Lung (tissue), 12 donors: ENCODE results near the gene CDH4. TPM values are rescaled to one million over a fixed set of nuclear protein-coding genes. Genes with fewer than 3 reads are reported as not detected.

Experiments
- ATAC-seq: fragments of 200-7000 bp; cut with Tn5 transposase; one replicate; pipeline ENCODE4 v1.9.1; 2020; ENCODE audit warnings: moderate number of reproducible peaks; ENCODE audit not compliant: insufficient read depth, low FRiP score
- DNase-seq, 3 donors: peaks; one replicate each; pipeline ENCODE4 v3.0.0-alpha.2; 2013 to 2017
- H3K27ac ChIP-seq, 2 donors: one replicate each; pipeline ENCODE4 v1.5.1; 2013; ENCODE audit warnings: mild to moderate bottlenecking in 2 of 2, moderate library complexity in 2 of 2, control low read depth in 1 of 2, inconsistent platforms in 1 of 2, low read depth in 1 of 2, low read length in 1 of 2
- H3K27me3 ChIP-seq, 3 donors: one replicate each; pipeline ENCODE4 v1.5.1; 2013; ENCODE audit warnings: low read length in 2 of 3; ENCODE audit not compliant: control insufficient read depth in 3 of 3, insufficient read depth in 3 of 3
- H3K36me3 ChIP-seq, 4 donors: one replicate each; pipeline ENCODE4 v1.5.1; 2013; ENCODE audit warnings: low read length in 4 of 4, mild to moderate bottlenecking in 1 of 4, moderate library complexity in 1 of 4; ENCODE audit not compliant: control insufficient read depth in 4 of 4, insufficient read depth in 4 of 4
- H3K4me1 ChIP-seq, 5 donors: one replicate each; pipeline ENCODE4 v1.5.1; 2013; ENCODE audit warnings: low read length in 5 of 5, mild to moderate bottlenecking in 2 of 5, moderate library complexity in 1 of 5; ENCODE audit not compliant: control insufficient read depth in 5 of 5, insufficient read depth in 5 of 5
- H3K4me3 ChIP-seq: one replicate; pipeline ENCODE4 v1.5.1; 2013; ENCODE audit warnings: mild to moderate bottlenecking, control low read depth, moderate library complexity
- H3K9ac ChIP-seq, 2 donors: one replicate each; pipeline ENCODE4 v1.5.1; 2013; ENCODE audit warnings: low read length in 2 of 2, control low read depth in 1 of 2; ENCODE audit not compliant: insufficient read depth in 1 of 2
- H3K9me3 ChIP-seq, 4 donors: one replicate each; pipeline ENCODE4 v1.5.1; 2013; ENCODE audit warnings: low read length in 3 of 4, mild to moderate bottlenecking in 1 of 4, moderate library complexity in 1 of 4; ENCODE audit not compliant: control insufficient read depth in 4 of 4, insufficient read depth in 3 of 4
- CTCF ChIP-seq: IDR thresholded peaks from 2 replicates; pipeline ENCODE4 v1.5.1; 2012; ENCODE audit warnings: mild to moderate bottlenecking; ENCODE audit errors: control extremely low read depth, extremely low read depth
- WGBS, 2 donors: extraction: QIAGEN DNeasy Blood & Tissue Kit; methylation state at CpG; one replicate each; pipeline ENCODE4 v1.1.7; 2013; 5-methylcytosine and 5-hydroxymethylcytosine counted together
- polyA plus RNA-seq, 2 donors: library from polyadenylated mRNA; stranded (reverse); fragments of 200-250 nt; gene quantifications; one replicate each; pipeline ENCODE4 v1.2.1, GENCODE V29; 2013
- total RNA-seq, 2 donors: library from RNA; depleted of rRNA in 1 of 2; stranded (reverse); fragments of >200 nt in 1 of 2; gene quantifications; one replicate each; pipeline ENCODE4 v1.2.1, GENCODE V29; 2014 to 2021
- donor health status: control.
- donor health status: control.
- donor health status: Bipolar disorder and iron deficiency.
- donor health status: healthy.
- donor health status: DM: yes; HTN: yes; CAD: no.

Gene CDH4
- total and polyA plus RNA-seq, 4 donors = 0.10 to 2.1 (median 0.34) TPM

DNA sequence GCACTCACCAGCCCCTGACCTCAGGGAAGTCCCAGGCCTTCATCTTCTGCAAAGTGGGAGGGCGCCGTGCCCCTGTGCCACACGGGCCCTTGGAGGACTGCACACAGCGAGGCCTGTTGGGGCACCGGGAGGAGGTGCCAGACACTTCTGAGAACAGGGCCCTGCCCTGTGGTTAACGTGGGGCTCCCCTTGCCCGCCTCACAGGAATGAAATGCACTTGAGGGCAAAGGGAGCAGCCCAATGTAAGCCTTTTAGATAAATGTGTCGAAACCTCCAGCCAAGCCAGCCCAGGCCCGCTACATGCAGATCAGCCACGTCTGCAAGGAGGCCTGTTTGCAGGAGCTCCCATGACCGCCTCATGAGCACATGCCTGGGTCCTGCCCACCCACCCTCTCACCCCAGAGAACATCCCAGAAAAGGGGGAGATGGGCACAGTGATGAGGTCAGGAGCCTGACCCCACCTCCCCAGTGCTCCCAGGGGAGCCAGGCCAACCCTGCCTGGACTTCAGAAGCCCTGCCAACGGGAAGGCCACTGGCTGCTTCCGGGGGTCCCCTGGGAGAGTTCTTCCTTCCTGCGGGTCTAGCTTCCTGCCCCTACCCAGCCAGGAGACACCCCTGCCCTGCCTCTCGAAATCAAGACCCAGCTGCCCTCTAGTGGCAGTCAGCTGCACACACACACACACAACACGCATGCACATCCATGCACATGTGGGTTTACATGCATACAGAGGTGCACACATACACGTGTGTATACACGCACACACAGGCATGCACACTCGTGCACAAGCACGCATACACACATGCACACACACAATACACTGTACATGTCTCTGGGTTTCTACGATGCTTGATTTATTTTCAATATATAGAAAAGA lies 634.9 kb downstream of the CDH4 start:
- 49 to 51% methylated on average over 21 of the region's 21 CpGs for WGBS, 2 donors
- H3K36me3 ChIP-seq = no peaks in the 10 kb centered on the region
- peak; percentile 10 for TF ChIP-seq CTCF
- no peak for ATAC-seq
- no peak overlapping the region for H3K4me3 ChIP-seq
- peak; percentile 50 to 73 (median 54) for DNase-seq
- peaks cover 0 to 2% (median under 1%) of the 10 kb centered on the region in 4 donors for H3K9me3 ChIP-seq
- H3K4me1 ChIP-seq = no peaks in the 10 kb centered on the region
- H3K27me3 ChIP-seq = peaks cover 0 to 6% (median 0%) of the 10 kb centered on the region in 3 donors
- H3K27ac ChIP-seq = no peak overlapping the region
- H3K9ac ChIP-seq = no peak overlapping the region

DNA sequence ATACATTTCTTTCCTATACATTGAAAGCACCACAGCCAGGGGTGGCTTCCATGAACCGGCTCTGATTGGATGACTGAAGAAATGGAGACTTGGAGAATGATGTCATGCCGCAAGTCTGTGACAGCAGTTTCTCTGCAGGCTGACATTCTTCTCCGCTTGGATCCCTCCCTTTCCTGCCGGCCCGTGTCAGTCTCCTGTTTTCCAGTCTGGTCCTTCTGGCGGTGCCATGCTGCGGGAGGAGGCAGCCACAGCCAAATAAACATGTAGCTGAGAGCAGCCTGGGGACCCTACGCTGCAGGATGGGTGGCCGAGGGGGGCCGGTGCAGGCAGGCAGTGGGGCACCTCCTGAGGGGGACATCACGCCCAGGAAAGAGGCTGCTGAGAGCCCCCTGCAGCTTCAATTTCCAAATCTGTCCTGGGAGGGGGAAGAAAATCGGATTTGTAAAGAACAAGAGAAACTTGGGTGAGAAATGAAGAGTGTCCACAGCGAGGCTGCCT lies 635.6 kb downstream of the CDH4 start:
- Histone ChIP-seq H3K4me1 (no peaks in the 10 kb centered on the region), H3K9ac (no peak overlapping the region), H3K27me3 (peaks cover 0 to 6% (median 0%) of the 10 kb centered on the region in 3 donors), H3K9me3 (peaks cover 0 to 7% (median 2%) of the 10 kb centered on the region in 4 donors), H3K4me3 (no peak overlapping the region), H3K27ac (no peak overlapping the region), H3K36me3 (no peaks in the 10 kb centered on the region)
- ATAC-seq (no peak), DNase-seq (no peak)
- 60 to 66% methylated on average over 13 of the region's 13 CpGs for WGBS, 2 donors
- no peak for TF ChIP-seq CTCF

DNA sequence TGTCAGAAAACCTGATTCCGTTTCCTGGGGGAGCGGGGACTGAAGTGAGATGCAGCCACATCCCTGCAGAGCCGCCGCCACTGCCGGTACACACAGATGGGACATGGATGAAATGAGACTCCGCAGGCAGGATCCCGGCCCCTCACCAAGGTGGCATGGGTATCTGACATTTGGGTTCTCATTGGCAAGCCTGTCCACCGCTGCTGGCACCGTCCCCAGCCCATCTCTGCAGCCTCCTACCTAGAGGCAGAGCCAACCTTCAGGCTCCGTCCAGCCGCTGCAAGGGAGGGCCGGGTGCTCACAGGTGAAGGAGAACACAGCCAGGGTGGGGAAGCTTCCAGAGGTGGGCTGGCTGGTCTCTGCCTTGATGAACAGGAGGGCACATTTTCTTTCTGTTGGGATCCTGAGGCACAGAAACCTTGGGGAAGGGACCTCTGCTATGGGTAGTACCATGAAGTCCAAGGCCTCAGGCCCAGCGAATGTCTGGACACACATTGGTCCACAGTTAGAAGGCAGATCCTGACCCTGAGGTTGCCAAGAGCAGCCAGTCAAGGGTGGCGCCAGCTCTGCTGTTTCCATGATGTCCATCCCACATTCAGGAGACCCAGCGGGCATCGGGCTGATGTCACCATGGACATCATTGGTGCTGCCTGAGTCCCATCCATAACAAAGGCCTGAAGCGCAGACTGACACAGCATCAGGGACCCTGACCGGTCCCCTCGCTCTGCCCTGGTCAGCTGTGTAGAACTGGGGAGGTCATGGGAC lies 636.2 kb downstream of the CDH4 start:
- no peak overlapping the region for H3K27ac ChIP-seq
- TF ChIP-seq CTCF = no peak
- H3K36me3 ChIP-seq = no peaks in the 10 kb centered on the region
- H3K9ac ChIP-seq = no peak overlapping the region
- no peak for ATAC-seq
- DNase-seq = no peak
- H3K9me3 ChIP-seq = peaks cover 0 to 7% (median 2%) of the 10 kb centered on the region in 4 donors
- H3K27me3 ChIP-seq = peaks cover 0 to 6% (median 0%) of the 10 kb centered on the region in 3 donors
- WGBS, 2 donors = 91 to 93% methylated on average over 19 of the region's 19 CpGs
- H3K4me3 ChIP-seq = no peak overlapping the region
- no peaks in the 10 kb centered on the region for H3K4me1 ChIP-seq
